Measurements from ENCODE around the gene RYR2.
"Not testable (repeated sequence)": the region's sequence is repeated elsewhere in the genome, so short reads cannot be mapped to it uniquely, and the experiment has no call there.

RYR2 gene

GRCh38 chr1:237139732-237140131, 97.7 kb downstream of the RYR2 start:
- in situ Hi-C loops (cut with MboI; ENCODE audit: low sequenced_read_pairs), result no loop called here

GRCh38 chr1:237140986-237141385, 99.0 kb downstream of the RYR2 start:
- in situ Hi-C loops (cut with MboI; ENCODE audit: low sequenced_read_pairs), result no loop called here

GRCh38 chr1:237141502-237141901, 99.5 kb downstream of the RYR2 start:
- in situ Hi-C loops (cut with MboI; ENCODE audit: low sequenced_read_pairs), result no loop called here

- in situ Hi-C loops (cut with MboI; ENCODE audit: low sequenced_read_pairs), result no loop called here
These were observed 103.6 kb downstream of the RYR2 start for GRCh38 chr1:237145379-237146135.

GRCh38 chr1:237146241-237146640, 104.3 kb downstream of the RYR2 start:
- in situ Hi-C loops (cut with MboI; ENCODE audit: low sequenced_read_pairs), result no loop called here

- in situ Hi-C loops (cut with MboI; ENCODE audit: low sequenced_read_pairs), result no loop called here
These were observed 107.9 kb downstream of the RYR2 start for GRCh38 chr1:237149857-237150256.

GRCh38 chr1:237151979-237152378, 110.0 kb downstream of the RYR2 start:
- in situ Hi-C loops (cut with MboI; ENCODE audit: low sequenced_read_pairs), result not testable (repeated sequence)

GRCh38 chr1:237152506-237153335, 110.7 kb downstream of the RYR2 start:
- in situ Hi-C loops (cut with MboI; ENCODE audit: low sequenced_read_pairs), result no loop called here

GRCh38 chr1:237154157-237154556, 112.2 kb downstream of the RYR2 start:
- in situ Hi-C loops (cut with MboI; ENCODE audit: low sequenced_read_pairs), result no loop called here

- in situ Hi-C loops (cut with MboI; ENCODE audit: low sequenced_read_pairs), result no loop called here
These were observed 122.7 kb downstream of the RYR2 start for GRCh38 chr1:237164406-237165352.

GRCh38 chr1:237166086-237166485, 124.1 kb downstream of the RYR2 start:
- in situ Hi-C loops (cut with MboI; ENCODE audit: low sequenced_read_pairs), result no loop called here

GRCh38 chr1:237166593-237167101, 124.7 kb downstream of the RYR2 start:
- in situ Hi-C loops (cut with MboI; ENCODE audit: low sequenced_read_pairs), result no loop called here

- in situ Hi-C loops (cut with MboI; ENCODE audit: low sequenced_read_pairs), result no loop called here
These were observed 128.2 kb downstream of the RYR2 start for GRCh38 chr1:237170149-237170548.

GRCh38 chr1:237171454-237172117, 129.6 kb downstream of the RYR2 start:
- in situ Hi-C loops (cut with MboI; ENCODE audit: low sequenced_read_pairs), result no loop called here

GRCh38 chr1:237172118-237172485, 130.1 kb downstream of the RYR2 start:
- in situ Hi-C loops (cut with MboI; ENCODE audit: low sequenced_read_pairs), result no loop called here

GRCh38 chr1:237179503-237179902, 137.5 kb downstream of the RYR2 start:
- in situ Hi-C loops (cut with MboI; ENCODE audit: low sequenced_read_pairs), result no loop called here

GRCh38 chr1:237180256-237180655, 138.3 kb downstream of the RYR2 start:
- in situ Hi-C loops (cut with MboI; ENCODE audit: low sequenced_read_pairs), result no loop called here

GRCh38 chr1:237181743-237182317, 139.8 kb downstream of the RYR2 start:
- in situ Hi-C loops (cut with MboI; ENCODE audit: low sequenced_read_pairs), result no loop called here

GRCh38 chr1:237183963-237184540, 142.1 kb downstream of the RYR2 start:
- in situ Hi-C loops (cut with MboI; ENCODE audit: low sequenced_read_pairs), result no loop called here

GRCh38 chr1:237186675-237187074, 144.7 kb downstream of the RYR2 start:
- in situ Hi-C loops (cut with MboI; ENCODE audit: low sequenced_read_pairs), result no loop called here

Data from HL-60/S4 treated with retinoic acid at 250 ng/mL for 4 days and 3 days (cell line).